ENCODE data around the gene TPST1. TPM values are rescaled to one million over a fixed set of nuclear protein-coding genes. Genes with fewer than 3 reads are reported as not detected.

Gene TPST1
- total RNA-seq, 1 donor from 2014 or later: 21.9 TPM

DNA sequence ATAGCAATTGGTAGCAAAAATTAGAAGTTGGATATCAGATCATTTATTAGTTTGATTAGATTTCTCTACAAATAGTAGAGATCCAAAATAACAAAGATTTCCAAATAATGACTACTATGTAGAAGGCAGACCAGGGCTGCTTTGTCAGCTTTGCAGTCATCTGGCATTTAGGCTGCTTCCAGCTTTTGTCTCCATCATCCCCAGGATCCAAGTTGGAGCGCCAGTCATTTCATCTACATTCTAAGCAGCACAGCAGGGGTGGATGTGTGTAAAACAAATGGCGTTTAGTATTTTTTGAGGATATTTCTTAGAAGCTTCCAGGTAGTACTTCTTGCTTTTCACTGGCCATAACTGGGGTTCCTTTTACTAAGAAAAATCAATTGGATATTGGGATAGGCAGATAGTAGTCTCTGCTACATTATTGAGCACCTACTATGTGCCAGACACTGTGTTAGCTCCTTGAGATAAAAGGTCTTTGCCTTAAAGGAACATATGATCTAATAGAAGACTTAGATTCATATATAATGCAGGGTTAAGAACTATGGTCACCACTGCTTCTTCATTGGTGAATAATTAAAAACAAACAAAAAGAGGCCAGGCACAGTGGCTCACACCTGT lies 41.5 kb downstream of the TPST1 start:
- intact Hi-C loops (cut with DNase I): no loop called here
- TF ChIP-seq, protein P1, sequence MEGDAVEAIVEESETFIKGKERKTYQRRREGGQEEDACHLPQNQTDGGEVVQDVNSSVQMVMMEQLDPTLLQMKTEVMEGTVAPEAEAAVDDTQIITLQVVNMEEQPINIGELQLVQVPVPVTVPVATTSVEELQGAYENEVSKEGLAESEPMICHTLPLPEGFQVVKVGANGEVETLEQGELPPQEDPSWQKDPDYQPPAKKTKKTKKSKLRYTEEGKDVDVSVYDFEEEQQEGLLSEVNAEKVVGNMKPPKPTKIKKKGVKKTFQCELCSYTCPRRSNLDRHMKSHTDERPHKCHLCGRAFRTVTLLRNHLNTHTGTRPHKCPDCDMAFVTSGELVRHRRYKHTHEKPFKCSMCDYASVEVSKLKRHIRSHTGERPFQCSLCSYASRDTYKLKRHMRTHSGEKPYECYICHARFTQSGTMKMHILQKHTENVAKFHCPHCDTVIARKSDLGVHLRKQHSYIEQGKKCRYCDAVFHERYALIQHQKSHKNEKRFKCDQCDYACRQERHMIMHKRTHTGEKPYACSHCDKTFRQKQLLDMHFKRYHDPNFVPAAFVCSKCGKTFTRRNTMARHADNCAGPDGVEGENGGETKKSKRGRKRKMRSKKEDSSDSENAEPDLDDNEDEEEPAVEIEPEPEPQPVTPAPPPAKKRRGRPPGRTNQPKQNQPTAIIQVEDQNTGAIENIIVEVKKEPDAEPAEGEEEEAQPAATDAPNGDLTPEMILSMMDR (IDR thresholded peaks at IDR 0.05): no peak
- H3K36me3 ChIP-seq: peaks cover 0 to 6% of the 10 kb centered on the region in 2 donors
- no peaks in the 10 kb centered on the region for H3K4me1 ChIP-seq
- H3K4me3 ChIP-seq: no peak overlapping the region
- no peaks in the 10 kb centered on the region for H3K27me3 ChIP-seq
- no peaks in the 10 kb centered on the region for H3K9me3 ChIP-seq
- no peak for DNase-seq (ENCODE audit: low spot score in 2 of 2)
- no peak overlapping the region for H3K27ac ChIP-seq

DNA sequence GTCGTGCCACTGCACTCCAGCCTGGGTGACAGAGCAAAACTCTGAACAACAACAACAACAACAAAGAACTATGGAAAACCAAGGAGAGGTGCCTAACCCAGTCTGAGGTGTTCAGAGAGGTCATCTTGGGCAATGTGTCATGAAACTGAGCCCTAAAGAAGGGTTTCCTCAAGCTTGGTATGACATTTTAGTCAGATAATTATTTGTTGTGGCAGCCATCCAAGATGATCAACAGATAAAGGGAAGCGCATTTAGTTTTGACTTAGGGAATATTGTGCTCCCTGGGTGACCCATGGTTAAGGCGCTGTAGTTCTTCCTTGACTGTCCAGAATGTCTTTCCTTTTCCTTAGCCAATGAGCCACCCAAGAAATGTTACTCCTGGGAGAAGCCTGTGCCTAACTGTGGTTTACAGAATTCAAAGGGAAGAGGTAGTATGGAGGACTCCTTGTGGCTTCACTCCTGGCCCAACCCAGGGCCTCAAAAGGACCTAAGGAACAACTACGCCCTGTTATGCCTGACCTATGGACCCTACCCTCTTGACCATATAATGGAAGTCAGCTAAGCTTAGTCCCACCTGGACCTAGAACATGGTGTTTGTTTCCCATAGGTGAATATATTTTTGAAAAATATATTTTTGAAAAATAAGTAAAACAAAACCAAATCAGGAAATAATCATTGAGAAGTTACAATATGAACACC lies 42.4 kb downstream of the TPST1 start:
- intact Hi-C loops (cut with DNase I): no loop called here
- Histone ChIP-seq H3K36me3 (peaks cover 0 to 6% of the 10 kb centered on the region in 2 donors), H3K27ac (no peak overlapping the region), H3K4me3 (no peak overlapping the region), H3K4me1 (no peaks in the 10 kb centered on the region), H3K27me3 (no peaks in the 10 kb centered on the region), H3K9me3 (no peaks in the 10 kb centered on the region)
- no peak for DNase-seq (ENCODE audit: low spot score in 2 of 2)
- TF ChIP-seq, protein P1 (IDR thresholded peaks at IDR 0.05): no peak

DNA sequence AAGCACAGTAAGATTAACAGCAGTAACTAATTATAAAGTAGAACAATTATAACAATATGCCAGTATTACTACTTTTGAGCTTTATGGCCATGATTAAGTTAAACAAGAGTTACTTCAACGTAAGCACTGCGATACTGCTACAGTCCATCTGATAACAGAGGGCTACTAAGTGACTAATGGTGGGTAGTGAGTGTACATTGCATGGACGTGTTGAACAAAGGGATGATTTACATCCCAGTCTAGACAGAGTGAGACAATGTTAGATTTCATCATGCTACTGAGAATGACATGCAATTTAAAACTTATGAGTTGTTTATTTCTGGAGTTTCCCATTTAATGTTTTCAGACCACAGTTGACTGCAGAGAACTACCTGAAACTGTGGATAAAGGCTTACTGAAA lies 45.6 kb downstream of the TPST1 start:
- Histone ChIP-seq H3K9me3 (no peaks in the 10 kb centered on the region), H3K27ac (no peak overlapping the region), H3K27me3 (no peaks in the 10 kb centered on the region), H3K36me3 (peaks cover 0 to 6% of the 10 kb centered on the region in 2 donors), H3K4me3 (no peak overlapping the region), H3K4me1 (no peaks in the 10 kb centered on the region)
- intact Hi-C loops (cut with DNase I): no loop called here
- TF ChIP-seq, protein P1 (IDR thresholded peaks at IDR 0.05): no peak
- no peak for DNase-seq (ENCODE audit: low spot score in 2 of 2)

DNA sequence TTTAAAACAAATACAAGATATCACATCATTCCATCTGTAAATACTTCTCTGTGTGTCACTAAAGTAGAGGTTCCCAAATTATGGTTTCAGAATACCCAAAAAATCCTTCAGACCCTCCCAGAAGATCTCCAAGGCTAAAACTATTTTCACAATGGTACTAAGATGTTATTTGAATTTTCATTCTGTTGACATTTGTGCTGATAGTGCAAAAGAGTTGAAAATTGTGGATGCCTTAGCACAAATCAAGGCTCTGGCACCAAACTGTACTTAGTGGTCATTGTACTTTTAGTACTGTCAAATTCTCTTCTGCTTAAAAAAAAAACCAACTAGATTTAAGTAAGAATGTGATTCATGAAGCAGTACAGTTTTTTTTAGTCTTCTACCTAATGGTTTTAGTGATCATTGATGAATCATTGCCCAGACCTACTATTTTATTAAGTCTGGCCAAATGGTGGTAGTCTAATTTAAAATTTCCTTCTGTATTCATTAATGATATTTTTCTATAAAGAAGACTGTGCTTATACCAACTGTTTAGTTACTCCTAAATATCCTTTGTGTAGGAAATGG lies 50.5 kb downstream of the TPST1 start:
- TF ChIP-seq, protein P1 (IDR thresholded peaks at IDR 0.05): no peak
- H3K36me3 ChIP-seq: peaks cover 0 to 2% of the 10 kb centered on the region in 2 donors
- H3K27me3 ChIP-seq: no peaks in the 10 kb centered on the region
- no peak overlapping the region for H3K4me3 ChIP-seq
- intact Hi-C loops (cut with DNase I): no loop called here
- H3K4me1 ChIP-seq: peaks cover 0 to 2% of the 10 kb centered on the region in 2 donors
- no peak for DNase-seq (ENCODE audit: low spot score in 2 of 2)
- H3K9me3 ChIP-seq: peaks cover 0 to 7% of the 10 kb centered on the region in 2 donors
- no peak overlapping the region for H3K27ac ChIP-seq

DNA sequence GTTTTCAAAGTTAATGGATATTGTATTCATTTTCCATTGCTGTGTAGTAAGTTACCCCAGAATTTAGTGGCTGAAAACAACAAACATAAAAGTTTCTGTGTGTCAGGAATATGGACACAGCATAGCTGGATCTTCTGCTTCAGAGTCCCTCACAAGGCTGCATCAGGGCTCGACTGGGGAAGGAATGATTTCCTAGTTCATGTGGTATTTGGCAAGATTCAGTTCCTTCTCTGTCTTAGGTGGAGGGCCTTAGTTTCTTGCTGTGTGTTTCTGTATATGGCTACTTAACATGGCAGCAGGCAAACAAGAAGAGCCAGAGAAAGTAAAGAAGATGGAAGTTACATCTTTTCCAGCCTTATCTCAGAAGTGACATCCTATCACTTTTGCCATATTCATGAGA lies 51.1 kb downstream of the TPST1 start:
- no peak overlapping the region for H3K27ac ChIP-seq
- TF ChIP-seq, protein P1 (IDR thresholded peaks at IDR 0.05): no peak
- H3K4me1 ChIP-seq: peaks cover 0 to 2% of the 10 kb centered on the region in 2 donors
- intact Hi-C loops (cut with DNase I): no loop called here
- H3K27me3 ChIP-seq: no peaks in the 10 kb centered on the region
- DNase-seq (ENCODE audit: low spot score in 2 of 2): no peak
- no peak overlapping the region for H3K4me3 ChIP-seq
- no peaks in the 10 kb centered on the region for H3K36me3 ChIP-seq
- peaks cover 0 to 7% of the 10 kb centered on the region in 2 donors for H3K9me3 ChIP-seq

All from ascending aorta (tissue), 2 donors.